OCI-LY7 (cell line): Measurements from ENCODE around the gene TANC2. TPM values are rescaled to one million over a fixed set of nuclear protein-coding genes. Genes with fewer than 3 reads are reported as not detected.

ENCODE experiments used
- BruUV-seq: library from RNA; stranded (reverse); fragments of 400-500 nt; replicated peaks from 2 replicates; lab custom pipeline; 2021; lab: Mats Ljungman, UMichigan
- CTCF ChIA-PET: fragments of 300-600 bp; sonication (Branson Sonifier 250); formaldehyde crosslinking; loops from one replicate; lab custom pipeline; 2022; ENCODE audit warnings: antibody characterized with exemption; ENCODE audit not compliant: unreplicated experiment; lab: Charles Lee
- POLR2A ChIA-PET: fragments of 300-600 bp; sonication (Branson Sonifier 250); formaldehyde crosslinking; loops from one replicate; lab custom pipeline; 2022; ENCODE audit warnings: antibody characterized with exemption; lab: Charles Lee
- DNase-seq: peaks from one replicate; pipeline ENCODE4 v3.0.0-alpha.2; 2015; ENCODE audit warnings: low spot score
- H2AFZ ChIP-seq: fragments of 200-600 bp; sonication (generic), shearing (Covaris generic); 2 replicates; pipeline ENCODE4 v1.6.1; 2014; ENCODE audit warnings: mild to moderate bottlenecking, antibody characterized with exemption, low read length, moderate library complexity
- H3K27ac ChIP-seq: fragments of 200-600 bp; sonication (generic); 2 replicates; pipeline ENCODE4 v1.5.1; 2014; ENCODE audit warnings: mixed run types, low read depth, mild to moderate bottlenecking, moderate library complexity, low read length, inconsistent platforms; ENCODE audit not compliant: poor library complexity, severe bottlenecking
- H3K36me3 ChIP-seq: fragments of 200-600 bp; sonication (generic); 2 replicates; pipeline ENCODE4 v1.6.1; 2014; ENCODE audit warnings: mild to moderate bottlenecking, antibody characterized with exemption, low read length, moderate library complexity, mixed read lengths; ENCODE audit not compliant: insufficient read depth
- H3K4me1 ChIP-seq: fragments of 200-600 bp; sonication (generic); 2 replicates; pipeline ENCODE4 v1.5.1; 2014; ENCODE audit warnings: mild to moderate bottlenecking, low read length; ENCODE audit not compliant: insufficient read depth, poor library complexity, severe bottlenecking
- H3K4me2 ChIP-seq: fragments of 200-600 bp; sonication (generic); 2 replicates; pipeline ENCODE4 v1.6.1; 2014; ENCODE audit warnings: mild to moderate bottlenecking, low read length
- H3K4me3 ChIP-seq: fragments of 200-600 bp; sonication (generic); 2 replicates; pipeline ENCODE4 v1.5.1; 2014; ENCODE audit warnings: mild to moderate bottlenecking, low read depth, low read length; ENCODE audit not compliant: poor library complexity, severe bottlenecking
- H3K79me2 ChIP-seq: fragments of 200-600 bp; sonication (generic); 2 replicates; pipeline ENCODE4 v1.6.1; 2016; ENCODE audit warnings: low read depth, mild to moderate bottlenecking, low read length, moderate library complexity, mixed read lengths; ENCODE audit not compliant: insufficient read depth
- H3K9me2 ChIP-seq: fragments of 200-600 bp; sonication (generic); 2 replicates; pipeline ENCODE4 v1.6.1; 2016; ENCODE audit warnings: mild to moderate bottlenecking, low read length, mixed read lengths; ENCODE audit not compliant: insufficient read depth
- H3K9me3 ChIP-seq: fragments of 200-600 bp; sonication (generic); 2 replicates; pipeline ENCODE4 v1.6.1; 2014; ENCODE audit warnings: mild to moderate bottlenecking, mixed run types, low read length, mixed read lengths
- H4K20me1 ChIP-seq: fragments of 200-600 bp; sonication (generic); 2 replicates; pipeline ENCODE4 v1.6.1; 2014; ENCODE audit warnings: mild to moderate bottlenecking, antibody characterized with exemption, low read length, moderate library complexity, mixed read lengths; ENCODE audit not compliant: insufficient read depth
- EZH2phosphoT487 ChIP-seq: fragments of 200-600 bp; sonication (generic); IDR thresholded peaks from 2 replicates; pipeline ENCODE4 v1.6.1; 2018; ENCODE audit warnings: low read depth, borderline replicate concordance, mild to moderate bottlenecking, mixed run types, antibody characterized with exemption, low read length, moderate library complexity, mixed read lengths
- intact Hi-C: fragments of 100-400 bp; cut with micrococcal nuclease; formaldehyde crosslinking; loops from one replicate; pipeline ENCODE4 v1.10.0; 2022; ENCODE audit not compliant: unreplicated experiment
- total RNA-seq, 2 experiments: library from RNA; depleted of rRNA in 1 of 2; stranded (reverse); fragments of >200 nt in 1 of 2; shearing (Covaris generic) in 1 of 2; gene quantifications; 2 replicates each; pipeline ENCODE4 v1.2.3, GENCODE V29; 2014 to 2022
- TF ChIP-seq, protein P1 (sequence below): fragments of 200-600 bp; sonication (generic); conservative IDR thresholded peaks from 2 replicates; pipeline ENCODE4 v1.5.1; 2014; ENCODE audit warnings: mild to moderate bottlenecking, antibody characterized with exemption, low read length, moderate library complexity, mixed read lengths

Gene TANC2
- total RNA-seq, 2 experiments from 2014 or later = 9.6 to 14.5 TPM

DNA sequence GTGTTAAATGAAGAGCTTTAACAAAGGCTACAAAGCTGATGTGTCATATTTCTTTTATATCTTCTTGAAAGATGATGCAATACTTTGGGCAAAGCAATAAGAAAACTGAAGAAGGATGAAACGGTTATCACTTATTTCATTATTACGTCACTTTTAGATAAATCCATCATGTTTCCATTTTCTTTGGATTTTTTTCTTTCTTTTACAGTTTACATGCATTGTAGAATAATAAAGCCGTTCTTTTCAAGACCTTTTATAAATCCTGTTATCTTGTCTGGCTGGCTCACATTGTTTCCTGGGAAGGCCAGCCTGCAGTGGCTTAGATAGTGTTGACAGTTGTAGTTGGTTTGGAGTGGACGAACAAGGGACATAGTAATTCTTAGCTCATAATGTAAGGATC lies 28.9 kb downstream of the TANC2 start:
- Histone ChIP-seq H3K79me2 (no peaks in the 10 kb centered on the region), H3K9me3 (no peaks in the 10 kb centered on the region), H3K4me2 (no peak overlapping the region), H3K4me3 (no peak overlapping the region), H3K9me2 (0 out of 2 replicates have a peak, but pooled peaks cover 4% of the 10 kb centered on the region), H2AFZ (no peak overlapping the region), H4K20me1 (no peaks in the 10 kb centered on the region), H3K4me1 (no peaks in the 10 kb centered on the region), H3K27ac (no peak overlapping the region), H3K36me3 (no peaks in the 10 kb centered on the region)
- DNase-seq = no peak
- no TSS peak for BruUV-seq
- intact Hi-C loops = no loop called here
- ChIA-PET POLR2A (no interaction called here), CTCF (no interaction called here)
- TF ChIP-seq, protein P1, sequence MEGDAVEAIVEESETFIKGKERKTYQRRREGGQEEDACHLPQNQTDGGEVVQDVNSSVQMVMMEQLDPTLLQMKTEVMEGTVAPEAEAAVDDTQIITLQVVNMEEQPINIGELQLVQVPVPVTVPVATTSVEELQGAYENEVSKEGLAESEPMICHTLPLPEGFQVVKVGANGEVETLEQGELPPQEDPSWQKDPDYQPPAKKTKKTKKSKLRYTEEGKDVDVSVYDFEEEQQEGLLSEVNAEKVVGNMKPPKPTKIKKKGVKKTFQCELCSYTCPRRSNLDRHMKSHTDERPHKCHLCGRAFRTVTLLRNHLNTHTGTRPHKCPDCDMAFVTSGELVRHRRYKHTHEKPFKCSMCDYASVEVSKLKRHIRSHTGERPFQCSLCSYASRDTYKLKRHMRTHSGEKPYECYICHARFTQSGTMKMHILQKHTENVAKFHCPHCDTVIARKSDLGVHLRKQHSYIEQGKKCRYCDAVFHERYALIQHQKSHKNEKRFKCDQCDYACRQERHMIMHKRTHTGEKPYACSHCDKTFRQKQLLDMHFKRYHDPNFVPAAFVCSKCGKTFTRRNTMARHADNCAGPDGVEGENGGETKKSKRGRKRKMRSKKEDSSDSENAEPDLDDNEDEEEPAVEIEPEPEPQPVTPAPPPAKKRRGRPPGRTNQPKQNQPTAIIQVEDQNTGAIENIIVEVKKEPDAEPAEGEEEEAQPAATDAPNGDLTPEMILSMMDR = no peak
- TF ChIP-seq EZH2phosphoT487 = no peak

DNA sequence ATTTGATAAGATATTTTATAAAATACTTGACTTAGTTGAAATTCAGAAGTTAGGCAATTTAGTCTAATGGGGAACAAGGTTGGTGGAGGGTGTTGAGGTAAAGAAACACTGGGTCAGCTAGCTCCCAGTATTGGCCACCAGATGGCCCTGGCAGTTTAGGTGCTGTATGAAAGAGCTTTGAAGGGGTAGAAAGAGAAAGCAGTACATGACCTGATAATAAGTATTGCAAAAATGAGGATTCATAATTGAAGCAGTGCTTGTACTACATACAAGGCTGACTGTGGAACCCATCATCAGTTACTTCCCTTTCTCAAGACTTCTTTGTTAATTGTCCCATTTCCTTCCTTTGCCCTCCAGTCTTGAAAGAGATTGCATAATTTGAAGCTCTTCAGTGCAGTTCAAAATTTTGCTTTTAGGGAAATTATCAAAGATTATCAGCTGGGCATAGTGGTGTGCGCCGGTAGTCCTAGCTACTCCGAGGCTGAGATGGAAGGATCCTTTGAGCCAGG lies 29.4 kb downstream of the TANC2 start:
- Histone ChIP-seq H3K27ac (no peak overlapping the region), H3K4me1 (no peaks in the 10 kb centered on the region), H2AFZ (no peak overlapping the region), H3K9me3 (no peaks in the 10 kb centered on the region), H3K9me2 (0 out of 2 replicates have a peak, but pooled peaks cover 4% of the 10 kb centered on the region), H3K79me2 (no peaks in the 10 kb centered on the region), H3K4me2 (no peak overlapping the region), H3K36me3 (no peaks in the 10 kb centered on the region), H3K4me3 (no peak overlapping the region), H4K20me1 (no peaks in the 10 kb centered on the region)
- CTCF ChIA-PET = no interaction called here
- peak; percentile 2 for DNase-seq
- TF ChIP-seq, protein P1 = peak; percentile 50; the same call in 1 of the 2 replicates
- TF ChIP-seq EZH2phosphoT487 = no peak
- POLR2A ChIA-PET = no interaction called here
- no TSS peak for BruUV-seq
- intact Hi-C loops = no loop called here

GRCh38 chr17:62996221-62996620 lies 30.2 kb downstream of the TANC2 start:
- Histone ChIP-seq H3K9me2 (0 out of 2 replicates have a peak, but pooled peaks cover 4% of the 10 kb centered on the region), H3K36me3 (no peaks in the 10 kb centered on the region), H3K4me3 (no peak overlapping the region), H3K79me2 (no peaks in the 10 kb centered on the region), H4K20me1 (no peaks in the 10 kb centered on the region), H3K4me2 (no peak overlapping the region), H3K4me1 (no peaks in the 10 kb centered on the region), H3K9me3 (no peaks in the 10 kb centered on the region), H2AFZ (no peak overlapping the region), H3K27ac (no peak overlapping the region)
- ChIA-PET POLR2A (interaction anchor here (0.6 kb wide), 1 partner anchor 1716 kb away, joined by 4 read pairs; no protein-coding TSS in a partner anchor), CTCF (no interaction called here)
- intact Hi-C loops = no loop called here
- TF ChIP-seq, protein P1 = no peak
- TF ChIP-seq EZH2phosphoT487 = no peak
- no TSS peak for BruUV-seq
- DNase-seq = no peak
